Neuron (in vitro differentiated cells): Measurements from ENCODE around the gene GAS2L1.
A peak's percentile ranks its signal among the peaks of the same experiment; 100 is the strongest.

ENCODE experiments used
- H2AFZ ChIP-seq: one replicate; pipeline ENCODE4 v1.6.1; 2013; ENCODE audit warnings: low read depth, mild to moderate bottlenecking, inconsistent platforms, low read length, moderate library complexity
- H3K27me3 ChIP-seq: one replicate; pipeline ENCODE4 v1.6.1; 2013; ENCODE audit warnings: low read length; ENCODE audit not compliant: insufficient read depth
- H3K36me3 ChIP-seq: one replicate; pipeline ENCODE4 v1.6.1; 2013; ENCODE audit warnings: low read length; ENCODE audit not compliant: insufficient read depth
- H3K4me1 ChIP-seq: one replicate; pipeline ENCODE4 v1.6.1; 2013; ENCODE audit warnings: low read length; ENCODE audit not compliant: insufficient read depth
- H3K4me3 ChIP-seq: 2 replicates; pipeline ENCODE4 v1.5.1; 2013; ENCODE audit warnings: mild to moderate bottlenecking, low read length, moderate library complexity
- H3K9me3 ChIP-seq: one replicate; pipeline ENCODE4 v1.6.1; 2013; ENCODE audit warnings: low read length

GAS2L1 gene

GRCh38 chr22:29308148-29308790 lies 1.8 kb downstream of the GAS2L1 start:
- no peak overlapping the region for H3K4me3 ChIP-seq

DNA sequence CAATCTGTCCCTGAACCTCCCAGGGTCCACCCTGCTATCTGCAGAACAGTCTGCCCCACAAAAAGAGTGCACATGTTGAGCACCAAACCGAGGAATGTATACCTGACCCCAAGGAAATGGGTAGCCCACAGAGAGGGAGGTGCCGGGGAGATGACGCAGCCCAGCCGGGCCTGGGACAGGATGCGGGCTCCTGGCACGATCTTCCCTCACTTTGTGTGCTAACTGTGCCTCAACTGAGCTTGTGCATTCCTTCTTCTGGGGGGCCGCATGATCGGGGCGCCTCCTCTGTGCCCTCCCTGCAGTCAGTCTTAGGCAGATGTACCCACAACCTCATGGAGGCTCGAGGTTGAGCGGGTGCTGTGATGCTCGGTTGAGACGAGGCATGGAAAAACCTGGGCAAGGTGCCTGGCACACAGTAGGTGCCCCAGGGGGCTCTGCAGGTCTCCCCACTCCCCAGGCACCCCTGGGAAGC lies 2.4 kb downstream of the GAS2L1 start:
- H3K27me3 ChIP-seq, result peaks cover 8% of the 10 kb centered on the region
- no peak overlapping the region for H3K4me3 ChIP-seq
- H3K9me3 ChIP-seq, result no peaks in the 10 kb centered on the region
- H2AFZ ChIP-seq, result no peak overlapping the region
- peaks cover 32% of the 10 kb centered on the region for H3K4me1 ChIP-seq
- H3K36me3 ChIP-seq, result no peaks in the 10 kb centered on the region

More at GRCh38 chr22:29308148-29308790, 1.8 kb downstream of the GAS2L1 start:
- peaks cover 32% of the 10 kb centered on the region for H3K4me1 ChIP-seq
- H3K9me3 ChIP-seq, result no peaks in the 10 kb centered on the region
- H3K27me3 ChIP-seq, result peaks cover 3% of the 10 kb centered on the region
- no peak overlapping the region for H2AFZ ChIP-seq
- no peaks in the 10 kb centered on the region for H3K36me3 ChIP-seq

DNA sequence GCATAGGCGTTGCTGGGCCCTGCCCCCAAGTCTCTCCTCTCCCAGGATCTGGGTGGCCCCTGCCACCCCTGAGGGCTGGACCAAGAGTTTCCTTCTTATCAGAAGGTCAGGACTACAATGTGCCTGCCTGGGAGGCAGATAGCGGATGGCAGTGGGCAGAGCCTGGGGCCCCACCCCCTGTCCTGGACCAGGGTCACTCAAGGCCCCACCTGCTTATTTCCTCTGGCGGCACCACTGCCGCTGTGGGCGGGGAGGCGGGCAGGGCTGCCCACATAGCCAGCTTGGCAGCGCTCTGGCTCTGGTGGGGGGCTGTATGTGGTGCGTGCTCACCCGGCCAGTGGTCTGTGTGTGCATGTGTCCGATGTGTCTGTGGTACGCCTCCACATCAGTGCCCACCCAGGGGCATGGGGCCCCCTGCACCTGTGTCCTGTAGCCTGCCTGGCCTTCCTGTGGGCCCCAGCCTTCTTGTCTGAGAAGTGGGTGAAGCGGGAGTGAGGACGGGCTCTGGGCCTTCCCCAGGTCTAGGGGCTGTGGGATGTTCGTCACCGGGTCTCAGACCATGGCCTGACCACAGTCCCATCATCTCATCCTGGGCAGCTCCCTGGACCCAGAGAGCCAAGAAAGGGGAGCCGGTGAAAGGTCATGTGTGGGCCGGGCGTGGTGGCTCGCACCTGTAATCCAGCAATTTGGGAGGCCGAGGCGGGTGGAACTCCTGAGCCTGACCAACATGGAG lies 3.0 kb downstream of the GAS2L1 start:
- Histone ChIP-seq H2AFZ (no peak overlapping the region), H3K4me1 (peaks cover 32% of the 10 kb centered on the region), H3K4me3 (no peak overlapping the region), H3K36me3 (no peaks in the 10 kb centered on the region), H3K9me3 (no peaks in the 10 kb centered on the region), H3K27me3 (peaks cover 15% of the 10 kb centered on the region)

DNA sequence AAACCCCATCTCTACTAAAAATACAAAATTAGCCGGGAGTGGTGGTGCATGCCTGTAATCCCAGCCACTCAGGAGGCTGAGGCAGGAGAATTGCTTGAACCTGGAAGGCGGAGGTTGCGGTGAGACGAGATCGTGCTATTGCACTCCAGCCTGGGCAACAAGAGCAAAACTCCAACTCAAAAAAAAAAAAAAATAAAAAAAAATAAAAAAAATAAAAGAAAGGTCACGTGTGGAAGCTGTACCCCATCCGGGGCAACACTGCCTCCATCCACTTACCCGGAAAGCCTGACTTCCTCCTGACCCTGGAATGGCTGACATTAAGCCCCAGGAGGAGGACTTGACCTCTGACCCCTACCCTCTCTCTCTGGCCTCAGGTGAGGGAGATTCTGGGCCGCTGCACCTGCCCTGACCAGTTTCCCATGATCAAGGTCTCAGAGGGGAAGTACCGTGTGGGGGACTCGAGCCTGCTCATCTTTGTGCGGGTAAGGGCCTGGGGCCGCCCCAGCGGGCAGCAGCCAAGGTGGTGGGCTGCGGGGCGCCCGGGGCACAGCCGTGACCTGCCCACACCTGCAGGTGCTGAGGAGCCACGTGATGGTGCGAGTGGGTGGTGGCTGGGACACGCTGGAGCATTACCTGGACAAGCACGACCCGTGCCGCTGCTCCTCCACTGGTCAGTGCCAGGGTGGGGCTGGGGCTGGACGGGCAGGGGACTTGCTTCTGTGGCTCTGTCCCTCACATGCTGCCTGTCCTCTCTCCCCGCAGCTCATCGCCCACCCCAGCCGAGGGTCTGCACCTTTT lies 3.8 kb downstream of the GAS2L1 start:
- Histone ChIP-seq H3K9me3 (no peaks in the 10 kb centered on the region), H2AFZ (no peak overlapping the region), H3K36me3 (no peaks in the 10 kb centered on the region), H3K4me3 (no peak overlapping the region), H3K27me3 (peaks cover 23% of the 10 kb centered on the region), H3K4me1 (peaks cover 32% of the 10 kb centered on the region)

GRCh38 chr22:29310863-29311339 lies 4.5 kb downstream of the GAS2L1 start:
- H3K9me3 ChIP-seq, result no peaks in the 10 kb centered on the region
- H3K36me3 ChIP-seq, result no peaks in the 10 kb centered on the region
- no peak overlapping the region for H2AFZ ChIP-seq
- H3K27me3 ChIP-seq, result peaks cover 28% of the 10 kb centered on the region
- H3K4me1 ChIP-seq, result peaks cover 31% of the 10 kb centered on the region
- no peak overlapping the region for H3K4me3 ChIP-seq

- Histone ChIP-seq H3K4me1 (peaks cover 26% of the 10 kb centered on the region), H2AFZ (no peak overlapping the region), H3K9me3 (no peaks in the 10 kb centered on the region), H3K27me3 (peaks cover 34% of the 10 kb centered on the region), H3K36me3 (no peaks in the 10 kb centered on the region), H3K4me3 (no peak overlapping the region)
These were observed 5.2 kb downstream of the GAS2L1 start for GRCh38 chr22:29311464-29312217.

DNA sequence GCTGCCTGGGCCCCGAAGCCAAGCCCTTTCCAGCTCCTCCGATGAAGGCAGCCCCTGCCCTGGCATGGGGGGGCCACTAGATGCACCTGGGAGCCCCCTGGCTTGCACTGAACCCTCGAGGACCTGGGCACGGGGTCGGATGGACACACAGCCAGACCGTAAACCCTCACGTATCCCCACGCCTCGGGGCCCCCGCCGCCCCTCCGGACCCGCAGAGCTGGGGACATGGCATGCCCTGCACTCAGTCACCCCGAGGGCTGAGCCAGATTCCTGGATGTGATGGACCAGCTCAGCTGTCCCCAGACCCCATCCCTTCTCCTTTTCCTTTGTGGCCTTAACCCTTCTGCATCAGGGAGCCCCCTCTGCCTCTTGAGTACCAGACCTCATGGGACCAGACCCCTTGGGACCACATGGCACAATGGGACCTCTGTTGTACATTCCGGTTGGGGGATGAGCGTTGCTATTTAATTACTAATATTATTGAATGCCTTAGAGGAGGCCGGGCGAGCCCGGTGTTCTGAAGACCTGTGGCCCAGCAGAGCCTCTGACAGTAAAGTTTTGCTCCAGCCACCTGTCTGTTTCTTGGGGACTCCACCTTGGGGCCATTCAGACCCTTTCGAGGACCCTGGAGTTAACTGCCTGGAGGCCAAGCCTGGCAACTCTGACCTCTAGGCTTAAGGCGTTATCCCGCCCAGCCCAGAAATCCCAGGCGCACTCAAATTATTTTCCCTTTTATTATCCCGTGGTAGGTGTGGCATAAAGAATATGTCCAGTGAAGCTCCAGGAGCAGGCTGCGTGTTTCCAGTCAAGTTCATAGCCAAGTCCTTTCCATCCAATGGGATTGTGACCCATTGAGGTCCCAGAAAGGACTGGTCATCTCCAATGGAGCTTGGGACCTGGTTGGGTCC lies 6.0 kb downstream of the GAS2L1 start:
- peaks cover 23% of the 10 kb centered on the region for H3K4me1 ChIP-seq
- no peaks in the 10 kb centered on the region for H3K9me3 ChIP-seq

DNA sequence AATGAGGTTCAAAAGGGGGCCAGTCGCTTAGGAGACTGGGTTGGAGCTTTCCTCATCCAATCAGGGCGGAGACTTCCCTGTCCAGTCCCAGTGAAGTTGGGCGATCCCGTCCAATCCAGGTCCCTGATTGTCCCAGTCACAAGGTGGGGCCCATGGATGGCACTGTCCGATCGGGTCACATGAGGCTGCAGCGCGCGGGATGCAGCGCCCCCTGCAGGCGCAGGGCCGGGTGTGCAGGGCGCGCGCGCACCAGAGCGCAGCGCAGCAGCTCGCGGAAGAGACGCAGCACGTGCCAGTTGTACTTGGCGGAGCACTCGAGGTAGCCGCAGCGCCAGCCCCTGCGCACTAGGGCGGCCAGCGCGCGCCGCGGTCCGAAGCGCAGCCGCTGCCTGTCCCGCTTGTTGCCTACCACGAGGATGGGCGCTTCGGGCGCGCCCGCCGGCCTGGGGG lies 6.7 kb downstream of the GAS2L1 start:
- Histone ChIP-seq H2AFZ (no peak overlapping the region), H3K9me3 (no peaks in the 10 kb centered on the region), H3K4me1 (peaks cover 22% of the 10 kb centered on the region), H3K36me3 (no peaks in the 10 kb centered on the region), H3K4me3 (no peak overlapping the region), H3K27me3 (peaks cover 40% of the 10 kb centered on the region)

More for the DNA sequence above, 6.0 kb downstream of the GAS2L1 start:
- Histone ChIP-seq H2AFZ (no peak overlapping the region), H3K36me3 (no peaks in the 10 kb centered on the region), H3K27me3 (peaks cover 40% of the 10 kb centered on the region), H3K4me3 (no peak overlapping the region)

GRCh38 chr22:29313576-29314466 lies 7.4 kb downstream of the GAS2L1 start:
- Histone ChIP-seq H2AFZ (no peak overlapping the region), H3K4me1 (peaks cover 19% of the 10 kb centered on the region), H3K4me3 (no peak overlapping the region), H3K27me3 (peaks cover 40% of the 10 kb centered on the region), H3K36me3 (no peaks in the 10 kb centered on the region), H3K9me3 (no peaks in the 10 kb centered on the region)

GRCh38 chr22:29314537-29315285 lies 8.3 kb downstream of the GAS2L1 start:
- H3K9me3 ChIP-seq, result no peaks in the 10 kb centered on the region
- peak overlapping the region; percentile 89 for H2AFZ ChIP-seq
- H3K4me1 ChIP-seq, result peaks cover 19% of the 10 kb centered on the region
- peak overlapping the region; percentile 32 for H3K4me3 ChIP-seq
- H3K27me3 ChIP-seq, result peaks cover 40% of the 10 kb centered on the region
- no peaks in the 10 kb centered on the region for H3K36me3 ChIP-seq
